HCT116 (cell line): ENCODE data around the gene FRMD4A. TPM values are rescaled to one million over a fixed set of nuclear protein-coding genes. Genes with fewer than 3 reads are reported as not detected.

ENCODE experiments used
- ATAC-seq: fragments of 200-7000 bp; cut with Tn5 transposase; 2 replicates; pipeline ENCODE4 v1.9.1; 2020; ENCODE audit warnings: mild to moderate bottlenecking, moderate library complexity
- BruUV-seq: library from RNA; stranded (reverse); fragments of 400-500 nt; replicated peaks from 2 replicates; lab custom pipeline; 2021; lab: Mats Ljungman, UMichigan
- CTCF ChIA-PET: fragments of 300-600 bp; sonication (Branson Sonifier 250); formaldehyde crosslinking; loops from one replicate; lab custom pipeline; 2021; ENCODE audit warnings: antibody characterized with exemption; lab: Charles Lee
- POLR2A ChIA-PET: fragments of 300-600, 350-600 bp; sonication (Branson Sonifier 250); formaldehyde crosslinking; loops from one replicate; lab custom pipeline; 2021; ENCODE audit warnings: antibody characterized with exemption; lab: Charles Lee
- RAD21 ChIA-PET, 2 experiments: fragments of 300-600 bp; sonication (Branson Sonifier 250); formaldehyde crosslinking; loops; one replicate each; lab custom pipeline; 2023; ENCODE audit warnings: low total read pairs in 2 of 2; ENCODE audit not compliant: uncharacterized antibody in 2 of 2, unreplicated experiment in 2 of 2, low non-redundant PET in 1 of 2; lab: Charles Lee
- DNase-seq: peaks from one replicate; pipeline ENCODE4 v3.0.0-alpha.2; 2010; ENCODE audit warnings: low read depth, low spot score
- H2AFZ ChIP-seq: fragments of 200-600 bp; shearing (Covaris generic), sonication (generic); 2 replicates; pipeline ENCODE4 v1.6.1; 2017; ENCODE audit warnings: low read depth, mixed run types, mixed read lengths, antibody characterized with exemption, low read length; ENCODE audit not compliant: poor library complexity, severe bottlenecking
- H3K27ac ChIP-seq: 2 replicates; pipeline ENCODE4 v1.5.1; 2012; ENCODE audit warnings: low read depth, low read length
- H3K27me3 ChIP-seq: fragments of 200-600 bp; sonication (generic); 2 replicates; pipeline ENCODE4 v1.6.1; 2016; ENCODE audit warnings: mixed run types, low read length, mixed read lengths; ENCODE audit not compliant: insufficient read depth
- H3K36me3 ChIP-seq, 2 experiments: fragments of 200-500 bp in 1 of 2; fragments of 200-600 bp in 1 of 2; sonication (Bioruptor generic) in 1 of 2; sonication (generic) in 1 of 2; 2 replicates each; pipeline versions ENCODE4 v1.5.1 to v1.6.1; 2014 to 2016; ENCODE audit warnings: low read length in 2 of 2, inconsistent platforms in 1 of 2, mixed read lengths in 1 of 2, mixed run types in 1 of 2; ENCODE audit not compliant: insufficient read depth in 2 of 2, control insufficient read depth in 1 of 2
- H3K4me1 ChIP-seq, 2 experiments: fragments of 200-600 bp in 1 of 2; sonication (generic) in 1 of 2; 2 replicates each; pipeline versions ENCODE4 v1.5.1 to v1.6.1; 2012 to 2017; ENCODE audit warnings: low read length in 2 of 2, inconsistent platforms in 1 of 2, mild to moderate bottlenecking in 1 of 2, mixed read lengths in 1 of 2, mixed run types in 1 of 2, moderate library complexity in 1 of 2; ENCODE audit not compliant: insufficient read depth in 2 of 2, control insufficient read depth in 1 of 2
- H3K4me2 ChIP-seq: fragments of 200-600 bp; sonication (generic); 2 replicates; pipeline ENCODE4 v1.6.1; 2017; ENCODE audit warnings: mixed run types, low read length, mixed read lengths
- H3K4me3 ChIP-seq, 2 experiments: fragments of 200-600 bp in 1 of 2; sonication (generic) in 1 of 2; replicated peaks in 1 of 2; 2 replicates each; pipeline ENCODE4 v1.5.1; 2011 to 2016; ENCODE audit warnings: low read length in 2 of 2, control low read depth in 1 of 2, low read depth in 1 of 2, mild to moderate bottlenecking in 1 of 2, mixed read lengths in 1 of 2, mixed run types in 1 of 2
- H3K79me2 ChIP-seq: fragments of 200-600 bp; sonication (generic); 2 replicates; pipeline ENCODE4 v1.6.1; 2017; ENCODE audit warnings: mild to moderate bottlenecking, mixed run types, low read length, moderate library complexity, mixed read lengths; ENCODE audit not compliant: insufficient read depth
- H3K9ac ChIP-seq: fragments of 200-600 bp; sonication (generic); 2 replicates; pipeline ENCODE4 v1.6.1; 2016; ENCODE audit warnings: low read length, mixed read lengths
- H3K9me2 ChIP-seq: fragments of 200-600 bp; sonication (generic), shearing (Covaris generic); 2 replicates; pipeline ENCODE4 v1.6.1; 2017; ENCODE audit warnings: mixed run types, mild to moderate bottlenecking, moderate library complexity; ENCODE audit not compliant: insufficient read depth
- H3K9me3 ChIP-seq, 2 experiments: fragments of 200-500 bp in 1 of 2; fragments of 200-600 bp in 1 of 2; sonication (Bioruptor generic) in 1 of 2; sonication (generic) in 1 of 2; 2 replicates each; pipeline ENCODE4 v1.6.1; 2014 to 2017; ENCODE audit warnings: low read length in 2 of 2, mixed read lengths in 2 of 2, inconsistent platforms in 1 of 2, low read depth in 1 of 2, mild to moderate bottlenecking in 1 of 2, mixed run types in 1 of 2, moderate library complexity in 1 of 2; ENCODE audit not compliant: control insufficient read depth in 1 of 2, insufficient read depth in 1 of 2
- H4K20me1 ChIP-seq: fragments of 200-600 bp; sonication (generic), shearing (Covaris generic); 2 replicates; pipeline ENCODE4 v1.6.1; 2017; ENCODE audit warnings: mixed run types, mild to moderate bottlenecking, moderate library complexity; ENCODE audit not compliant: insufficient read depth
- EZH2phosphoT487 ChIP-seq: fragments of 200-600 bp; IDR thresholded peaks from 2 replicates; pipeline ENCODE4 v1.6.1; 2018; ENCODE audit warnings: antibody characterized with exemption, borderline replicate concordance
- FOSL1 ChIP-seq: IDR thresholded peaks from 2 replicates; pipeline ENCODE4 v1.6.1; 2012; ENCODE audit warnings: low read depth
- JUND ChIP-seq: IDR thresholded peaks from 2 replicates; pipeline ENCODE4 v1.6.1; 2012
- POLR2AphosphoS5 ChIP-seq: IDR thresholded peaks from 2 replicates; pipeline ENCODE4 v1.6.1; 2011; ENCODE audit warnings: mild to moderate bottlenecking, low read depth, low read length, moderate library complexity
- SP1 ChIP-seq: IDR thresholded peaks from 2 replicates; pipeline ENCODE4 v1.6.1; 2012; ENCODE audit warnings: low read depth
- SRF ChIP-seq: IDR thresholded peaks from 2 replicates; pipeline ENCODE4 v1.6.1; 2012; ENCODE audit warnings: low read depth
- TCF7L2 ChIP-seq: IDR thresholded peaks from 2 replicates; pipeline ENCODE4 v1.7.0; 2011; ENCODE audit warnings: borderline replicate concordance, inconsistent platforms; ENCODE audit not compliant: insufficient read depth, insufficient read length; ENCODE audit errors: extremely low read depth
- YY1 ChIP-seq: IDR thresholded peaks from 2 replicates; pipeline ENCODE4 v1.6.1; 2011; ENCODE audit warnings: low read length, low read depth, moderate library complexity, mild to moderate bottlenecking; ENCODE audit not compliant: insufficient replicate concordance; ENCODE audit errors: extremely low read depth
- intact Hi-C: fragments of 100-400 bp; cut with micrococcal nuclease; formaldehyde crosslinking; loops from 2 replicates; pipeline ENCODE4 v1.10.0; 2022
- total RNA-seq: library from RNA; stranded (reverse); gene quantifications from one replicate; pipeline ENCODE4 v1.2.1, GENCODE V29; 2021; ENCODE audit not compliant: unreplicated experiment
- TF ChIP-seq, protein P1 (sequence below): IDR thresholded peaks from 2 replicates; pipeline ENCODE4 v1.6.1; 2012; ENCODE audit warnings: low read depth
- TF ChIP-seq, protein P2 (sequence below): IDR thresholded peaks from 2 replicates; pipeline ENCODE4 v1.6.1; 2011; ENCODE audit warnings: mild to moderate bottlenecking, low read length, moderate library complexity; ENCODE audit not compliant: insufficient replicate concordance; ENCODE audit errors: extremely low read depth

Gene FRMD4A
- total RNA-seq, 1 experiment from 2014 or later, result 0.20 TPM

DNA sequence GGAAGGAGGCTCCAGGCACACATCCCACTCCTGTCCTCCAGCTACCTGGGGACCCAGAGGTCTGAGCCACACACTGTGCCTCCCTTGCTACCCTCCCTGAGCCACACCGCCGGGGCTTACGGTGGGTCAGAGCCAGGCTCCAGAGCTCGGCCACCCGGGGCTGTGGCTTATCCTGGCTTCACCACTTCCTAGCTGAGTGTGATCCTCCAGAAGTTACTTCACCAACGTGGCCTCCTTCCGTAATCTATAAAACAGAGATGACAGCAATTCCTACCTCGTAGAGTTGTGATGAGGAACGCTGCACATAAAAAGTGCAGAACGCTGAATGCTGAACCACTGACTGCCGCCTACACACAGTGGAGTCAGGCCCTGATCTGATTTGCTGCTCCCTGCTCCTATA lies 458.9 kb downstream of the FRMD4A start (continued):
- TF ChIP-seq, protein P1, sequence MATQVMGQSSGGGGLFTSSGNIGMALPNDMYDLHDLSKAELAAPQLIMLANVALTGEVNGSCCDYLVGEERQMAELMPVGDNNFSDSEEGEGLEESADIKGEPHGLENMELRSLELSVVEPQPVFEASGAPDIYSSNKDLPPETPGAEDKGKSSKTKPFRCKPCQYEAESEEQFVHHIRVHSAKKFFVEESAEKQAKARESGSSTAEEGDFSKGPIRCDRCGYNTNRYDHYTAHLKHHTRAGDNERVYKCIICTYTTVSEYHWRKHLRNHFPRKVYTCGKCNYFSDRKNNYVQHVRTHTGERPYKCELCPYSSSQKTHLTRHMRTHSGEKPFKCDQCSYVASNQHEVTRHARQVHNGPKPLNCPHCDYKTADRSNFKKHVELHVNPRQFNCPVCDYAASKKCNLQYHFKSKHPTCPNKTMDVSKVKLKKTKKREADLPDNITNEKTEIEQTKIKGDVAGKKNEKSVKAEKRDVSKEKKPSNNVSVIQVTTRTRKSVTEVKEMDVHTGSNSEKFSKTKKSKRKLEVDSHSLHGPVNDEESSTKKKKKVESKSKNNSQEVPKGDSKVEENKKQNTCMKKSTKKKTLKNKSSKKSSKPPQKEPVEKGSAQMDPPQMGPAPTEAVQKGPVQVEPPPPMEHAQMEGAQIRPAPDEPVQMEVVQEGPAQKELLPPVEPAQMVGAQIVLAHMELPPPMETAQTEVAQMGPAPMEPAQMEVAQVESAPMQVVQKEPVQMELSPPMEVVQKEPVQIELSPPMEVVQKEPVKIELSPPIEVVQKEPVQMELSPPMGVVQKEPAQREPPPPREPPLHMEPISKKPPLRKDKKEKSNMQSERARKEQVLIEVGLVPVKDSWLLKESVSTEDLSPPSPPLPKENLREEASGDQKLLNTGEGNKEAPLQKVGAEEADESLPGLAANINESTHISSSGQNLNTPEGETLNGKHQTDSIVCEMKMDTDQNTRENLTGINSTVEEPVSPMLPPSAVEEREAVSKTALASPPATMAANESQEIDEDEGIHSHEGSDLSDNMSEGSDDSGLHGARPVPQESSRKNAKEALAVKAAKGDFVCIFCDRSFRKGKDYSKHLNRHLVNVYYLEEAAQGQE, result no peak
- TF ChIP-seq, protein P2, sequence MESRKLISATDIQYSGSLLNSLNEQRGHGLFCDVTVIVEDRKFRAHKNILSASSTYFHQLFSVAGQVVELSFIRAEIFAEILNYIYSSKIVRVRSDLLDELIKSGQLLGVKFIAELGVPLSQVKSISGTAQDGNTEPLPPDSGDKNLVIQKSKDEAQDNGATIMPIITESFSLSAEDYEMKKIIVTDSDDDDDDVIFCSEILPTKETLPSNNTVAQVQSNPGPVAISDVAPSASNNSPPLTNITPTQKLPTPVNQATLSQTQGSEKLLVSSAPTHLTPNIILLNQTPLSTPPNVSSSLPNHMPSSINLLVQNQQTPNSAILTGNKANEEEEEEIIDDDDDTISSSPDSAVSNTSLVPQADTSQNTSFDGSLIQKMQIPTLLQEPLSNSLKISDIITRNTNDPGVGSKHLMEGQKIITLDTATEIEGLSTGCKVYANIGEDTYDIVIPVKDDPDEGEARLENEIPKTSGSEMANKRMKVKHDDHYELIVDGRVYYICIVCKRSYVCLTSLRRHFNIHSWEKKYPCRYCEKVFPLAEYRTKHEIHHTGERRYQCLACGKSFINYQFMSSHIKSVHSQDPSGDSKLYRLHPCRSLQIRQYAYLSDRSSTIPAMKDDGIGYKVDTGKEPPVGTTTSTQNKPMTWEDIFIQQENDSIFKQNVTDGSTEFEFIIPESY, result no peak
- TF ChIP-seq POLR2AphosphoS5 (no peak), JUND (no peak), EZH2phosphoT487 (no peak)
- TF ChIP-seq, all 23 proteins: peak for 0

DNA sequence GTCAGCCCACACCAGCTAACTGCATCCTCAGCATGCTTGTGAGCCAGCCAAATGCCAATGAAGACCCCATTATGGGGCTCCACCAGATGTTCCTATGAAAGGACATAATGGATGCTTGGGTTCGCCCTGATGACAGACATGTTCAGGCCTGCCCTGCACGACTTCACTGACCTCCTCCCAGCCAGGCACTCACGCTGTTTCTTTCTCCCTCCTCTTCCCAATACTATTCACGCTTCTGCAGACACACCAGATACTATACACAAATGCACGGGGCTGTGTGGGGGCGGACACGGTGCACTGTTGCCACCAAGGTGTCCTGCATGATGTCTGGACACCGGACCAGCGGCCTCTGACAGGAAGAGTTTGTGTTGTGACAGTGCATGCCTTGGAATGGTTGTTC lies 459.7 kb downstream of the FRMD4A start:
- peaks cover 12% of the 10 kb centered on the region in 2 experiments for H3K4me1 ChIP-seq
- H3K4me3 ChIP-seq, result no peak overlapping the region
- no peak overlapping the region for H3K9ac ChIP-seq
- DNase-seq (no peak), ATAC-seq (no peak)
- H3K4me2 ChIP-seq, result no peak overlapping the region
- BruUV-seq, result no TSS peak
- no peaks in the 10 kb centered on the region for H4K20me1 ChIP-seq
- no peak overlapping the region for H3K27ac ChIP-seq
- ChIA-PET POLR2A (no interaction called here), RAD21 (no interaction called here), CTCF (no interaction called here)
- no peaks in the 10 kb centered on the region for H3K79me2 ChIP-seq
- intact Hi-C loops, result no loop called here
- H3K9me2 ChIP-seq, result no peaks in the 10 kb centered on the region
- no peaks in the 10 kb centered on the region for H3K36me3 ChIP-seq
- no peaks in the 10 kb centered on the region for H3K27me3 ChIP-seq
- H3K9me3 ChIP-seq, result no peaks in the 10 kb centered on the region
- no peak overlapping the region for H2AFZ ChIP-seq
- TF ChIP-seq FOSL1 (no peak), TCF7L2 (no peak), POLR2AphosphoS5 (no peak), SRF (no peak), JUND (no peak), SP1 (no peak), EZH2phosphoT487 (no peak), YY1 (no peak)
- TF ChIP-seq, protein P1, result no peak
- TF ChIP-seq, protein P2, result no peak
